Measurements from ENCODE around the gene SCMH1.
"Not testable (repeated sequence)": the region's sequence is repeated elsewhere in the genome, so short reads cannot be mapped to it uniquely, and the experiment has no call there.

The SCMH1 gene

GRCh38 chr1:41246568-41246967 lies 4.5 kb upstream of the SCMH1 start:
- no peak for DNase-seq

- DNase-seq, result no peak
Measured at GRCh38 chr1:41245659-41246058, 3.6 kb upstream of the SCMH1 start.

- DNase-seq, result no peak
Measured at GRCh38 chr1:41243079-41243385, 926 bp upstream of the SCMH1 start.

- peak; percentile 21 for DNase-seq
Measured at GRCh38 chr1:41242342-41243078, 404 bp upstream of the SCMH1 start.

GRCh38 chr1:41241354-41241748 lies 755 bp downstream of the SCMH1 start:
- DNase-seq, result peak; percentile 50

GRCh38 chr1:41240781-41241353 lies 1.2 kb downstream of the SCMH1 start:
- no peak for DNase-seq

GRCh38 chr1:41239988-41240610 lies 2.0 kb downstream of the SCMH1 start:
- DNase-seq, result no peak

- no peak for DNase-seq
Measured at GRCh38 chr1:41238311-41238988, 3.7 kb downstream of the SCMH1 start.

GRCh38 chr1:41236781-41237180 lies 5.3 kb downstream of the SCMH1 start:
- no peak for DNase-seq

- DNase-seq, result no peak
Measured at GRCh38 chr1:41235893-41236292, 6.2 kb downstream of the SCMH1 start.

GRCh38 chr1:41233708-41234107 lies 8.4 kb downstream of the SCMH1 start:
- DNase-seq, result no peak

- no peak for DNase-seq
Measured at GRCh38 chr1:41232305-41232704, 9.8 kb downstream of the SCMH1 start.

GRCh38 chr1:41230656-41231055 lies 11.4 kb downstream of the SCMH1 start:
- no peak for DNase-seq

GRCh38 chr1:41229219-41229618 lies 12.9 kb downstream of the SCMH1 start:
- DNase-seq, result not testable (repeated sequence)

- DNase-seq, result no peak
Measured at GRCh38 chr1:41226815-41227434, 15.2 kb downstream of the SCMH1 start.

GRCh38 chr1:41225495-41225894 lies 16.6 kb downstream of the SCMH1 start:
- DNase-seq, result no peak

GRCh38 chr1:41222496-41222895 lies 19.6 kb downstream of the SCMH1 start:
- DNase-seq, result no peak

- DNase-seq, result no peak
Measured at GRCh38 chr1:41221995-41222394, 20.1 kb downstream of the SCMH1 start.

- DNase-seq, result no peak
Measured at GRCh38 chr1:41218152-41218551, 24.0 kb downstream of the SCMH1 start.

- DNase-seq, result no peak
Measured at GRCh38 chr1:41217441-41217840, 24.7 kb downstream of the SCMH1 start.

- no peak for DNase-seq
Measured at GRCh38 chr1:41215623-41216022, 26.5 kb downstream of the SCMH1 start.

GRCh38 chr1:41213341-41213740 lies 28.8 kb downstream of the SCMH1 start:
- no peak for DNase-seq

- not testable (repeated sequence) for DNase-seq
Measured at GRCh38 chr1:41211608-41212007, 30.5 kb downstream of the SCMH1 start.

- DNase-seq, result not testable (repeated sequence)
Measured at GRCh38 chr1:41207053-41207452, 35.1 kb downstream of the SCMH1 start.
